Prostate gland (tissue), 2 donors: ENCODE results near the gene SENP7.

ENCODE experiments used
- CTCF ChIP-seq, 4 experiments: fragments of 200-600 bp in 2 of 4; fragments of 450-650 bp in 2 of 4; sonication (generic) in 2 of 4; IDR thresholded peaks; 1 replicate in 3 of 4; 2 replicates in 1 of 4; pipeline ENCODE4 v1.5.1; 2016 to 2019; ENCODE audit warnings: antibody characterized with exemption in 4 of 4, mild to moderate bottlenecking in 2 of 4, moderate library complexity in 2 of 4
- POLR2A ChIP-seq: fragments of 450-650 bp; IDR thresholded peaks from one replicate; pipeline ENCODE4 v1.6.1; 2016; ENCODE audit warnings: antibody characterized with exemption, mild to moderate bottlenecking

GRCh38 chr3:101527906-101528305, 14.9 kb upstream of the SENP7 start:
- no peak for TF ChIP-seq CTCF (IDR thresholded peaks at IDR 0.05)
- no peak for TF ChIP-seq POLR2A
